Measurements from ENCODE around the gene ELMOD3.
A peak's percentile ranks its signal among the peaks of the same experiment; 100 is the strongest.
"Not testable (repeated sequence)": the region's sequence is repeated elsewhere in the genome, so short reads cannot be mapped to it uniquely, and the experiment has no call there.

Gene ELMOD3

GRCh38 chr2:85405201-85406059, 50.9 kb downstream of the ELMOD3 start:
- peak; percentile 73 for DNase-seq

- DNase-seq: peak; percentile 24
Measured at GRCh38 chr2:85409845-85410583, 55.4 kb downstream of the ELMOD3 start, which contains the start of gene CAPG. Gene CAPG, minus strand, starts transcription at chr2:85410366. Its CDS starts 8,221 bp downstream, at chr2:85402145.

- DNase-seq: no peak
Measured at GRCh38 chr2:85410584-85411404, 56.2 kb downstream of the ELMOD3 start.

GRCh38 chr2:85411405-85411748, 56.8 kb downstream of the ELMOD3 start:
- DNase-seq: no peak

- no peak for DNase-seq
Measured at GRCh38 chr2:85413592-85414420, 59.2 kb downstream of the ELMOD3 start.

GRCh38 chr2:85414421-85414759, 59.8 kb downstream of the ELMOD3 start:
- DNase-seq: not testable (repeated sequence)

- DNase-seq: no peak
Measured at GRCh38 chr2:85414761-85415553, 60.4 kb downstream of the ELMOD3 start.

GRCh38 chr2:85415980-85416650, 61.5 kb downstream of the ELMOD3 start:
- no peak for DNase-seq

- DNase-seq: peak; percentile 81
Measured at GRCh38 chr2:85418132-85419008, 63.8 kb downstream of the ELMOD3 start, which contains the start of gene SH2D6. Gene SH2D6, plus strand, starts transcription at chr2:85418714. Its CDS starts 10,752 bp downstream, at chr2:85429466.

GRCh38 chr2:85419009-85419675, 64.6 kb downstream of the ELMOD3 start:
- no peak for DNase-seq

- DNase-seq: peak; percentile 75
Measured at GRCh38 chr2:85420536-85421259, 66.1 kb downstream of the ELMOD3 start.

- no peak for DNase-seq
Measured at GRCh38 chr2:85421260-85422071, 66.9 kb downstream of the ELMOD3 start.

GRCh38 chr2:85422072-85422457, 67.5 kb downstream of the ELMOD3 start:
- no peak for DNase-seq

GRCh38 chr2:85423525-85423924, 69.0 kb downstream of the ELMOD3 start:
- no peak for DNase-seq

- DNase-seq: no peak
Measured at GRCh38 chr2:85425588-85425987, 71.0 kb downstream of the ELMOD3 start.

- DNase-seq: no peak
Measured at GRCh38 chr2:85427300-85427835, 72.8 kb downstream of the ELMOD3 start.

GRCh38 chr2:85428343-85428881, 73.8 kb downstream of the ELMOD3 start:
- DNase-seq: no peak

Measured in central memory CD4-positive, alpha-beta T cell (primary cell).